ENCODE data around the gene OR6J1. TPM values are rescaled to one million over a fixed set of nuclear protein-coding genes. Genes with fewer than 3 reads are reported as not detected.

The OR6J1 gene
- total RNA-seq, 2 donors from 2014 or later: not detected

GRCh38 chr14:22598099-22598895 is 45.9 kb downstream of the OR6J1 start, which contains the start of gene ABHD4:
ABHD4 (plus strand) TSS chr14:22598300; CDS start chr14:22598307, 7 bp downstream.
- Histone ChIP-seq H3K9ac (ENCODE audit: low read depth in 2 of 2, low read length in 2 of 2) (peak within 1 kb of the TSS; percentile 85 to 89), H3K27ac (peak within 1 kb of the TSS; percentile 88), H3K4me3 (peak within 1 kb of the TSS; percentile 56), H3K36me3 (peaks cover under 1% of the 10 kb centered on the region), H3K4me1 (no peaks in the 10 kb centered on the region), H3K9me3 (no peaks in the 10 kb centered on the region), H3K27me3 (no peaks in the 10 kb centered on the region)
- no peak for TF ChIP-seq CTCF (IDR thresholded peaks at IDR 0.05)
- DNase-seq: peak; percentile 90
- intact Hi-C loops (cut with DNase I): no loop called here

- Histone ChIP-seq H3K9ac (ENCODE audit: low read depth in 2 of 2, low read length in 2 of 2) (peak overlapping the region; percentile 85 to 89), H3K4me3 (peak overlapping the region; percentile 56), H3K27ac (peak overlapping the region; percentile 88), H3K27me3 (no peaks in the 10 kb centered on the region), H3K36me3 (no peaks in the 10 kb centered on the region), H3K4me1 (no peaks in the 10 kb centered on the region), H3K9me3 (no peaks in the 10 kb centered on the region)
- intact Hi-C loops (cut with DNase I): no loop called here
- no peak for TF ChIP-seq CTCF (IDR thresholded peaks at IDR 0.05)
- no peak for DNase-seq
These were observed 46.4 kb downstream of the OR6J1 start for GRCh38 chr14:22597771-22598098.

- H3K36me3 ChIP-seq: no peaks in the 10 kb centered on the region
- intact Hi-C loops (cut with DNase I): no loop called here
- H3K9me3 ChIP-seq: no peaks in the 10 kb centered on the region
- no peak overlapping the region for H3K27ac ChIP-seq
- no peak for TF ChIP-seq CTCF (IDR thresholded peaks at IDR 0.05)
- H3K4me3 ChIP-seq: no peak overlapping the region
- no peaks in the 10 kb centered on the region for H3K4me1 ChIP-seq
- no peaks in the 10 kb centered on the region for H3K27me3 ChIP-seq
- H3K9ac ChIP-seq (ENCODE audit: low read depth in 2 of 2, low read length in 2 of 2): no peak overlapping the region
- DNase-seq: no peak
These were observed 46.9 kb downstream of the OR6J1 start for GRCh38 chr14:22597265-22597664.

- H3K27ac ChIP-seq: no peak overlapping the region
- H3K9me3 ChIP-seq: no peaks in the 10 kb centered on the region
These were observed 47.7 kb downstream of the OR6J1 start for GRCh38 chr14:22596354-22596879.

GRCh38 chr14:22594156-22594716 is 49.9 kb downstream of the OR6J1 start:
- DNase-seq: no peak
- Histone ChIP-seq H3K27ac (no peak overlapping the region), H3K4me3 (no peak overlapping the region), H3K4me1 (no peaks in the 10 kb centered on the region), H3K9ac (ENCODE audit: low read depth in 2 of 2, low read length in 2 of 2) (no peak overlapping the region), H3K27me3 (no peaks in the 10 kb centered on the region), H3K36me3 (no peaks in the 10 kb centered on the region), H3K9me3 (no peaks in the 10 kb centered on the region)
- TF ChIP-seq CTCF (IDR thresholded peaks at IDR 0.05): no peak
- intact Hi-C loops (cut with DNase I): no loop called here

More at GRCh38 chr14:22596354-22596879, 47.7 kb downstream of the OR6J1 start:
- no peak for DNase-seq
- Histone ChIP-seq H3K4me1 (no peaks in the 10 kb centered on the region), H3K27me3 (no peaks in the 10 kb centered on the region), H3K4me3 (no peak overlapping the region), H3K9ac (ENCODE audit: low read depth in 2 of 2, low read length in 2 of 2) (no peak overlapping the region), H3K36me3 (no peaks in the 10 kb centered on the region)
- intact Hi-C loops (cut with DNase I): no loop called here
- no peak for TF ChIP-seq CTCF (IDR thresholded peaks at IDR 0.05)
